ENCODE measurements around the gene ABHD2. TPM values are rescaled to one million over a fixed set of nuclear protein-coding genes. Genes with fewer than 3 reads are reported as not detected.

Gene ABHD2
- total RNA-seq, 1 donor from 2014 or later: 32.9 TPM

DNA sequence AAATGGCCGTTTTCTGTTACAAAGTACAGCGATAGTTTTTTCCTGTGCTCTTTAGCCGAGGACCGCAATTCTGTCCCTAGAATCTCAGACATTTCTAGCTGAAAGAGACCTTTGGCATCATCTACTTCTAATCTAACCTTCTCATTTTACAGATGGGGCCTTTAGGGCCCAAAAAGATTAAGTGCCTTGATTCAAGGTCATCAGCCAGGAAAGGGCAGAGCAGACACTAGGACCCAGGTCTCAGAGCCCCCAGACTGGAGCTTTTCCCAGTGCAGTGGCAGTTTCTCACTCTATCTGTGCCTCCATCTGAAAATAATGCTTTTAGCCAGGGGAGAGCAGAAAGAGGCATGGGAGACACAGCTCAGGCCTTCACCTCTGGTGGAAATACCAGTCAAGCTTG is 20.6 kb downstream of the ABHD2 start:
- no peak for DNase-seq (ENCODE audit: low read depth)
- no peak overlapping the region for H3K4me3 ChIP-seq (ENCODE audit: low read depth, low read length)
- TF ChIP-seq, protein P1, sequence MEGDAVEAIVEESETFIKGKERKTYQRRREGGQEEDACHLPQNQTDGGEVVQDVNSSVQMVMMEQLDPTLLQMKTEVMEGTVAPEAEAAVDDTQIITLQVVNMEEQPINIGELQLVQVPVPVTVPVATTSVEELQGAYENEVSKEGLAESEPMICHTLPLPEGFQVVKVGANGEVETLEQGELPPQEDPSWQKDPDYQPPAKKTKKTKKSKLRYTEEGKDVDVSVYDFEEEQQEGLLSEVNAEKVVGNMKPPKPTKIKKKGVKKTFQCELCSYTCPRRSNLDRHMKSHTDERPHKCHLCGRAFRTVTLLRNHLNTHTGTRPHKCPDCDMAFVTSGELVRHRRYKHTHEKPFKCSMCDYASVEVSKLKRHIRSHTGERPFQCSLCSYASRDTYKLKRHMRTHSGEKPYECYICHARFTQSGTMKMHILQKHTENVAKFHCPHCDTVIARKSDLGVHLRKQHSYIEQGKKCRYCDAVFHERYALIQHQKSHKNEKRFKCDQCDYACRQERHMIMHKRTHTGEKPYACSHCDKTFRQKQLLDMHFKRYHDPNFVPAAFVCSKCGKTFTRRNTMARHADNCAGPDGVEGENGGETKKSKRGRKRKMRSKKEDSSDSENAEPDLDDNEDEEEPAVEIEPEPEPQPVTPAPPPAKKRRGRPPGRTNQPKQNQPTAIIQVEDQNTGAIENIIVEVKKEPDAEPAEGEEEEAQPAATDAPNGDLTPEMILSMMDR (conservative IDR thresholded peaks at IDR 0.05; ENCODE audit: low read depth, low read length): no peak

DNA sequence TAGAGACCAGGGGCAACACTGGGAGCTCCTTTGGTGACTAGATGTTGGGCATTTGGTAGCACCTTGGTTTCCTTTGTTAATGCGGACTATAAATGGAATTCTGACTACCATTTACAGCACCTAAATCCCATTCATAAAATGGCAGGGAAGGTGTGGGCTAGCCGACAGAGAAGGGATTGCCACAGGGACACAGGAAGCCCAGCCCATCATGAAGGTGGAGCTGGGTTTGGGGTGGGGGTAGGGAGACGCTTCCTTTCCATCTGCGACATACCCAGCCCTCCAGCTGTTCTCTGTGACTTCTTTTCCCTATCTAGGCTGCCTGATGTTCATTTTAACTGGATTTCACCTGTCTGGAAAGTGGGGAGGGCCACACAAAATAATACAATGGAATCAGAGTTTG is 21.0 kb downstream of the ABHD2 start:
- TF ChIP-seq, protein P1 (conservative IDR thresholded peaks at IDR 0.05; ENCODE audit: low read depth, low read length): no peak
- DNase-seq (ENCODE audit: low read depth): no peak
- H3K4me3 ChIP-seq (ENCODE audit: low read depth, low read length): no peak overlapping the region

DNA sequence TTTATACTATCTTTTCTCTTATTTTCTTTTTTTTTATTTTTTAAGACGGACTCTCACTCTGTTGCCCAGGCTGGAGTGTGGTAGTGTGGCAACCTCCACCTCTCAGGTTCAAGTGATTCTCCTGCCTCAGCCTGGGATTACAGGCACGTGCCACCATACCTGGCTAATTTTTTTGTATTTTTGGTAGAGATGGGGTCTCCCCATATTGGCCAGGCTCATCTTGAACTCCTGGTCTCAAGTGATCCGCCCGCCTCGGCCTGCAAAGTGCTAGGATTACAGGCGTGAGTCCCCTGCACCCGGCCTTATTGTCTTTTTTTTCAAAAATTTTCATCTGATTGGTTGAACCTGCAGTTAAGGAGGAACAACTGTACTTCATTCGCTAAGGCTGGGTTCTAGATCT is 21.8 kb downstream of the ABHD2 start:
- TF ChIP-seq, protein P1 (conservative IDR thresholded peaks at IDR 0.05; ENCODE audit: low read depth, low read length): no peak
- no peak overlapping the region for H3K4me3 ChIP-seq (ENCODE audit: low read depth, low read length)
- DNase-seq (ENCODE audit: low read depth): no peak

DNA sequence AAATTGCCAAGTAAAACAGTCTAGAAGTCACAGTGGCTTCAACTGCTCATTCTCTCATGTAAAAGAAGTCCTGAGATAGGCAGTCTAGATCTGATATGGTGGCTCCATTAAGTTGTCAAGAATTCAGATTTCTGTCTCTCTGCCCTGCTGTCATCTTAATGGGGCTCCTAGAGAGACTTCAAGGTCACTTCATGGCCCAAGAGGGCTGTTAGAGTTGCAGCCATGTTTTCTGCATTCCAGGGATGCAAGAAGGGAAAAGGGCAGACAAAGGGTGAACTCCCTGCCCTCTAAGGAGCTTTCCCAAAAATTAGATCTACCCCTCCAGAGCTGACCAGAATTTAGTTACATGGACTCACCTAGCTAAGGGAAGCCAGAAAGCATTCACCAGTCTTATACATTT is 23.1 kb downstream of the ABHD2 start:
- no peak for DNase-seq (ENCODE audit: low read depth)
- TF ChIP-seq, protein P1 (conservative IDR thresholded peaks at IDR 0.05; ENCODE audit: low read depth, low read length): no peak
- H3K4me3 ChIP-seq (ENCODE audit: low read depth, low read length): no peak overlapping the region

DNA sequence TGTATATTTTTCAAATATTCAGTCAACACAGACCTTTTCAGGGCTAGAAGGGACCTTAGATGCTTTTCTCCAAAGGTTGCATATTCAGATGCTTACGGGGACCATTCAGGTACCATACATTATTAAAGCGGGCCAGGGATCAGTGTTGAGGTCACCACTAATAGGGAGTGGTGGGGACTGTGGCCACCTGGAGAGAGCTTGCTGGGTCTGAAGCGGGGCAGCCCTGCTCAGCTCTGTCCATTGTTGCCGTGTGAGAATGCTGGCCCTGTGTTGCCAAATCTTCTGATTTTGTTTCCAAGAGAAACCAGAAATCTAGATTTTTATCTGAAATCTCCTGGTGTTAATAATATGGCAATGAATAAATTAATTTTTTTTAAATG is 23.7 kb downstream of the ABHD2 start:
- DNase-seq (ENCODE audit: low read depth): no peak
- TF ChIP-seq, protein P1 (conservative IDR thresholded peaks at IDR 0.05; ENCODE audit: low read depth, low read length): no peak
- H3K4me3 ChIP-seq (ENCODE audit: low read depth, low read length): no peak overlapping the region

DNA sequence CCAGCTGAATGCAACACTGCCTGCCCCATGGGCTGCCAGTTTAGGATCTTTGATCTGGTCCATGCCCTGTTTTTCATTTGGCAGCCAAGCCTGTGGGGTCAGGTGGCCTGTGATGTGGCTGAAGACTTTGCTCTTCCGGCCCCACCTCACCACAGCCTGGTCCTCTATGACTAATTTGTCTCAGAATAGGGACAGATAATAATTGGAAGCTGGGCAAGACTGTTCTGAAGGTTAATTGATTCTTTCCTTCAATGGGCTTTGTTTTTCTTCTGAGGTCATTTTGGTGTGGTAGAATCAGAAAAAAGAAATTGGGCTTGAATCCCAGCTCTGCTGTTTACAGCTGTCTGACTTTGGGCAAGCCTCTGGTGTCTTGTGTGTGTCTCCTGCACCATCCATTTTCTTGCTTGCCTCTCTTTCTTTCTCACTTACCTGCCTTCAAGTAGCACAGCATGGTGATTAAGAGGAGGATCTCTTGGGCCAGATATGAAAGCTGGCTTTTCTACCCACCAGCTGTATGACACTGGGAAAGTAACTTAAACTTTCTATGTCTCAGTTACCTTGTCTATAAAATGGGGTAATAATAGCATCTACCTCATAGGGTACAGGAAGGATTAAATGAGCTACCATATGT is 24.2 kb downstream of the ABHD2 start:
- TF ChIP-seq, protein P1 (conservative IDR thresholded peaks at IDR 0.05; ENCODE audit: low read depth, low read length): no peak
- H3K4me3 ChIP-seq (ENCODE audit: low read depth, low read length): no peak overlapping the region
- no peak for DNase-seq (ENCODE audit: low read depth)

DNA sequence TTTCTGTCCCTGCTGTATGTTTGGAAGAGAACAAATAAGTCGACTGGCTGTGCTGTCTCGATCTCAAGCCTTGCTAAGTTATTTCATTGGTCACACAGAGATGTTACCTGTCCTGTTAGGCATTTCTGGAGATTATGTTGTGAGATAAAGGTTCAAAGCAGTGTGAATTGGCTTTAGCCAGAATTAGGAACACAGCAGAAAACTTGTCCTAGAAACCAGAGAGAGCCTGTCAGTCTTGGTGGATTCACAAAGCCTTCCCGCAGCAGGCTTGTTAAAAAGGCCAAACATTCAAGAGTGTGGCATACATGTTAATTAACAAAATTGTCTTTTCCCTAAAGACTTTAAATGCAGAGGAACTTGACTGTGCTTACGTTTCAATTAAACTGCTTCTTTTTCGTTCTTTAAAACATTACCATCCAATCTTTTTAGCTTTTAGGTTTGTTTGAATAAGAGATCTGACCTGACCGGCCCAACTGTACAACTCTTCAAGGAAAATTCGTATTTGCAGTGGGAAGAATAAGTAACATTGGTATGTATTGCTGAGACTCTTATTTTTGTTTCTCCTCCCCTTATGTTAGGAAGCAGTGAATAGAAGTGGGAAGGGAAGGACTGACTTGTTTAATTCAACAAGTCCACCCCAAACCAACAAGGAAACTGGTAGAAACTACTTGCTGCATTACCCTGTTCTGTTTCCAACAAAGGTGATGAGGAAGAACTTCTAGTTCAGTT is 25.2 kb downstream of the ABHD2 start:
- DNase-seq (ENCODE audit: low read depth): no peak
- TF ChIP-seq, protein P1 (conservative IDR thresholded peaks at IDR 0.05; ENCODE audit: low read depth, low read length): no peak
- H3K4me3 ChIP-seq (ENCODE audit: low read depth, low read length): no peak overlapping the region

Measured in epithelial cell of proximal tubule (primary cell).